Subcutaneous abdominal adipose tissue (tissue), 5 donors: ENCODE data around the gene TIPIN.
A peak's percentile ranks its signal among the peaks of the same experiment; 100 is the strongest.
"Not testable (repeated sequence)": the region's sequence is repeated elsewhere in the genome, so short reads cannot be mapped to it uniquely, and the experiment has no call there.

ENCODE experiments used
- H3K27ac ChIP-seq: one replicate; pipeline ENCODE4 v1.7.0; 2013; ENCODE audit warnings: low read depth, mild to moderate bottlenecking, inconsistent platforms, low read length, moderate library complexity
- H3K27me3 ChIP-seq, 5 donors: one replicate each; pipeline ENCODE4 v1.7.0; 2013; ENCODE audit warnings: low read length in 5 of 5, inconsistent platforms in 1 of 5; ENCODE audit not compliant: control insufficient read depth in 5 of 5, insufficient read depth in 4 of 5
- H3K36me3 ChIP-seq, 5 donors: one replicate each; pipeline ENCODE4 v1.7.0; 2013; ENCODE audit warnings: low read length in 5 of 5; ENCODE audit not compliant: control insufficient read depth in 5 of 5, insufficient read depth in 5 of 5
- H3K4me1 ChIP-seq, 5 donors: one replicate each; pipeline ENCODE4 v1.7.0; 2013; ENCODE audit warnings: low read length in 5 of 5, mild to moderate bottlenecking in 3 of 5, moderate library complexity in 1 of 5; ENCODE audit not compliant: control insufficient read depth in 5 of 5, insufficient read depth in 5 of 5
- H3K4me3 ChIP-seq, 5 donors: one replicate each; pipeline ENCODE4 v1.7.0; 2013; ENCODE audit warnings: low read length in 5 of 5, low read depth in 1 of 5
- H3K9ac ChIP-seq, 5 donors: one replicate each; pipeline ENCODE4 v1.7.0; 2013; ENCODE audit warnings: low read length in 5 of 5, mild to moderate bottlenecking in 4 of 5, moderate library complexity in 3 of 5
- H3K9me3 ChIP-seq, 5 donors: one replicate each; pipeline ENCODE4 v1.7.0; 2013; ENCODE audit warnings: low read length in 5 of 5; ENCODE audit not compliant: control insufficient read depth in 5 of 5
- donor health status: healthy.
- donor health status: healthy.
- donor health status: healthy.
- donor health status: healthy.
- donor health status: healthy.

The TIPIN gene

GRCh38 chr15:66399276-66399675, 42.8 kb upstream of the TIPIN start:
- H3K4me3 ChIP-seq: no peak overlapping the region
- no peak overlapping the region for H3K9ac ChIP-seq
- H3K27ac ChIP-seq: no peak overlapping the region
- H3K4me1 ChIP-seq: peaks cover 0 to 49% (median 36%) of the 10 kb centered on the region in 5 donors
- peaks cover 0 to 4% (median 0%) of the 10 kb centered on the region in 5 donors for H3K36me3 ChIP-seq
- no peaks in the 10 kb centered on the region for H3K27me3 ChIP-seq
- no peaks in the 10 kb centered on the region for H3K9me3 ChIP-seq

GRCh38 chr15:66394915-66395314, 38.4 kb upstream of the TIPIN start:
- Histone ChIP-seq H3K36me3 (peaks cover 0 to 4% (median 0%) of the 10 kb centered on the region in 5 donors), H3K4me1 (peaks cover 0 to 32% (median 25%) of the 10 kb centered on the region in 5 donors), H3K27ac (no peak overlapping the region), H3K9me3 (no peaks in the 10 kb centered on the region), H3K9ac (peak overlapping the region in 1 of 5 donors; percentile 40), H3K27me3 (no peaks in the 10 kb centered on the region), H3K4me3 (no peak overlapping the region)

- Histone ChIP-seq H3K36me3 (peaks cover 0 to 4% (median 0%) of the 10 kb centered on the region in 5 donors), H3K27ac (no peak overlapping the region), H3K4me1 (peaks cover 0 to 34% (median 29%) of the 10 kb centered on the region in 5 donors), H3K27me3 (no peaks in the 10 kb centered on the region), H3K4me3 (no peak overlapping the region), H3K9ac (peak overlapping the region in 1 of 5 donors; percentile 40), H3K9me3 (no peaks in the 10 kb centered on the region)
These were observed 38.0 kb upstream of the TIPIN start for GRCh38 chr15:66394472-66394871.

- H3K9ac ChIP-seq, H3K27me3 ChIP-seq, H3K36me3 ChIP-seq, H3K9me3 ChIP-seq, H3K4me3 ChIP-seq: not testable (repeated sequence)
- Histone ChIP-seq H3K4me1 (peaks cover 3 to 49% (median 43%) of the 10 kb centered on the region in 5 donors), H3K27ac (peak overlapping the region; percentile 15)
These were observed 36.6 kb upstream of the TIPIN start for GRCh38 chr15:66393037-66393436.

GRCh38 chr15:66390678-66391077, 34.2 kb upstream of the TIPIN start:
- Histone ChIP-seq H3K4me1 (peaks cover 6 to 57% (median 56%) of the 10 kb centered on the region in 5 donors), H3K27me3 (no peaks in the 10 kb centered on the region), H3K9ac (no peak overlapping the region)

GRCh38 chr15:66389859-66390381, 33.4 kb upstream of the TIPIN start:
- Histone ChIP-seq H3K36me3 (peaks cover 0 to 4% (median 0%) of the 10 kb centered on the region in 5 donors), H3K9me3 (no peaks in the 10 kb centered on the region), H3K4me3 (no peak overlapping the region), H3K9ac (no peak overlapping the region), H3K27me3 (no peaks in the 10 kb centered on the region), H3K27ac (no peak overlapping the region), H3K4me1 (peaks cover 6 to 56% (median 52%) of the 10 kb centered on the region in 5 donors)

More at GRCh38 chr15:66390678-66391077, 34.2 kb upstream of the TIPIN start:
- no peak overlapping the region for H3K4me3 ChIP-seq
- H3K27ac ChIP-seq: peak overlapping the region; percentile 24
- no peaks in the 10 kb centered on the region for H3K9me3 ChIP-seq
- peaks cover 0 to 4% (median 0%) of the 10 kb centered on the region in 5 donors for H3K36me3 ChIP-seq

- H3K4me3 ChIP-seq: no peak overlapping the region
- H3K27ac ChIP-seq: peak overlapping the region; percentile 94
- H3K27me3 ChIP-seq: no peaks in the 10 kb centered on the region
- H3K9me3 ChIP-seq: no peaks in the 10 kb centered on the region
- H3K36me3 ChIP-seq: peaks cover 0 to 4% (median 0%) of the 10 kb centered on the region in 5 donors
- peak overlapping the region in 1 of 5 donors; percentile 47 for H3K9ac ChIP-seq
- peaks cover 6 to 53% (median 51%) of the 10 kb centered on the region in 5 donors for H3K4me1 ChIP-seq
These were observed 32.8 kb upstream of the TIPIN start for GRCh38 chr15:66389098-66389858.

GRCh38 chr15:66388576-66388975, 32.1 kb upstream of the TIPIN start:
- H3K9ac ChIP-seq: peak overlapping the region in 2 of 5 donors; percentile 46 to 90
- peaks cover 6 to 48% (median 46%) of the 10 kb centered on the region in 5 donors for H3K4me1 ChIP-seq
- H3K27me3 ChIP-seq: no peaks in the 10 kb centered on the region
- peak overlapping the region; percentile 5 to 89 (median 79) for H3K4me3 ChIP-seq
- peaks cover 0 to 4% (median 0%) of the 10 kb centered on the region in 5 donors for H3K36me3 ChIP-seq
- no peaks in the 10 kb centered on the region for H3K9me3 ChIP-seq
- peak overlapping the region; percentile 94 for H3K27ac ChIP-seq

- Histone ChIP-seq H3K9ac (peak overlapping the region; percentile 87 to 98 (median 90)), H3K4me3 (peak overlapping the region; percentile 79 to 95 (median 89)), H3K27me3 (no peaks in the 10 kb centered on the region), H3K36me3 (peaks cover 0 to 4% (median 0%) of the 10 kb centered on the region in 5 donors), H3K27ac (peak overlapping the region; percentile 94), H3K9me3 (no peaks in the 10 kb centered on the region), H3K4me1 (peaks cover 6 to 45% (median 43%) of the 10 kb centered on the region in 5 donors)
These were observed 31.5 kb upstream of the TIPIN start for GRCh38 chr15:66388043-66388363.
